ENCODE measurements around the gene PLCH1. TPM values are rescaled to one million over a fixed set of nuclear protein-coding genes. Genes with fewer than 3 reads are reported as not detected.
A peak's percentile ranks its signal among the peaks of the same experiment; 100 is the strongest.

The PLCH1 gene
- total RNA-seq, 1 experiment from 2014 or later: 1.4 TPM

GRCh38 chr3:155744010-155744625, 753 bp downstream of the PLCH1 start:
- no peaks in the 10 kb centered on the region for H3K79me2 ChIP-seq (ENCODE audit: low read depth)
- H3K9me3 ChIP-seq (ENCODE audit: insufficient read depth, low read depth): no peaks in the 10 kb centered on the region
- CTCF ChIA-PET: no interaction called here
- peaks cover 28% of the 10 kb centered on the region for H3K4me1 ChIP-seq (replicated peaks; ENCODE audit: insufficient read depth)
- H4K20me1 ChIP-seq (ENCODE audit: insufficient read depth): no peaks in the 10 kb centered on the region
- H3K4me2 ChIP-seq: peak overlapping the region; percentile 87
- peak overlapping the region; percentile 100 for H2AFZ ChIP-seq
- H3K9me2 ChIP-seq (ENCODE audit: insufficient read depth): no peaks in the 10 kb centered on the region
- no peak for TF ChIP-seq CTCF (conservative IDR thresholded peaks at IDR 0.05)
- TF ChIP-seq EZH2 (IDR thresholded peaks at IDR 0.05; ENCODE audit: low read depth): no peak
- no peaks in the 10 kb centered on the region for H3K27me3 ChIP-seq (ENCODE audit: insufficient read depth, low read depth)
- DNase-seq: peak in 1 of 2 experiments; percentile 56
- no TSS peak for BruUV-seq (replicated peaks)
- H3K36me3 ChIP-seq (ENCODE audit: low read depth): no peaks in the 10 kb centered on the region
- H3K4me3 ChIP-seq: peak overlapping the region; percentile 85
- POLR2A ChIA-PET (ENCODE audit: unreplicated experiment): interaction anchor here (0.5 kb wide), 3 partner anchors 126 to 1068 kb away, joined by 3 to 7 read pairs (median 3); partner anchors contain the start of gene GMPS
- intact Hi-C loops (cut with micrococcal nuclease; ENCODE audit: unreplicated experiment): loop anchor here (2.0 to 10.0 kb wide), 3 partner anchors 61 to 128 kb away; partner anchors contain the start of genes C3orf33, GMPS and SLC33A1
- no peak overlapping the region for H3K27ac ChIP-seq
- peaks cover 7% of the 10 kb centered on the region; the same call in 1 of the 2 replicates for H3F3A ChIP-seq (ENCODE audit: insufficient read depth, low read depth)

GRCh38 chr3:155743606-155744005, 1.3 kb downstream of the PLCH1 start:
- no peaks in the 10 kb centered on the region for H3K9me2 ChIP-seq (ENCODE audit: insufficient read depth)
- H3K4me3 ChIP-seq: peak overlapping the region; percentile 85
- TF ChIP-seq EZH2 (IDR thresholded peaks at IDR 0.05; ENCODE audit: low read depth): no peak
- no peak for TF ChIP-seq CTCF (conservative IDR thresholded peaks at IDR 0.05)
- ChIA-PET CTCF (no interaction called here), POLR2A (ENCODE audit: unreplicated experiment) (interaction anchor here (0.5 kb wide), 2 partner anchors 127 to 1068 kb away, joined by 3 to 7 read pairs; partner anchors contain the start of gene GMPS)
- no peak for DNase-seq
- H4K20me1 ChIP-seq (ENCODE audit: insufficient read depth): no peaks in the 10 kb centered on the region
- no TSS peak for BruUV-seq (replicated peaks)
- H3K27ac ChIP-seq: no peak overlapping the region
- H3K36me3 ChIP-seq (ENCODE audit: low read depth): no peaks in the 10 kb centered on the region
- intact Hi-C loops (cut with micrococcal nuclease; ENCODE audit: unreplicated experiment): loop anchor here (2.0 to 10.0 kb wide), 3 partner anchors 61 to 129 kb away; partner anchors contain the start of genes C3orf33, GMPS and SLC33A1
- peaks cover 23% of the 10 kb centered on the region for H3K4me1 ChIP-seq (replicated peaks; ENCODE audit: insufficient read depth)
- H3K79me2 ChIP-seq (ENCODE audit: low read depth): no peaks in the 10 kb centered on the region
- H2AFZ ChIP-seq: peak overlapping the region; percentile 100
- H3K4me2 ChIP-seq: peak overlapping the region; percentile 87
- H3K27me3 ChIP-seq (ENCODE audit: insufficient read depth, low read depth): no peaks in the 10 kb centered on the region
- no peaks in the 10 kb centered on the region for H3K9me3 ChIP-seq (ENCODE audit: insufficient read depth, low read depth)
- H3F3A ChIP-seq (ENCODE audit: insufficient read depth, low read depth): peaks cover 2% of the 10 kb centered on the region; the same call in 1 of the 2 replicates

- H3K36me3 ChIP-seq (ENCODE audit: low read depth): no peaks in the 10 kb centered on the region
- H3K9me2 ChIP-seq (ENCODE audit: insufficient read depth): no peaks in the 10 kb centered on the region
- ChIA-PET POLR2A (ENCODE audit: unreplicated experiment) (no interaction called here), CTCF (no interaction called here)
- intact Hi-C loops (cut with micrococcal nuclease; ENCODE audit: unreplicated experiment): loop anchor here (5.0 to 10.0 kb wide), 2 partner anchors 62 to 130 kb away; partner anchors contain the start of genes C3orf33 and GMPS
- TF ChIP-seq EZH2 (IDR thresholded peaks at IDR 0.05; ENCODE audit: low read depth): no peak
- TF ChIP-seq CTCF (conservative IDR thresholded peaks at IDR 0.05): no peak
- H3K9me3 ChIP-seq (ENCODE audit: insufficient read depth, low read depth): no peaks in the 10 kb centered on the region
- no peak overlapping the region for H3K4me3 ChIP-seq
- H3K27me3 ChIP-seq (ENCODE audit: insufficient read depth, low read depth): no peaks in the 10 kb centered on the region
- H3K79me2 ChIP-seq (ENCODE audit: low read depth): no peaks in the 10 kb centered on the region
- BruUV-seq (replicated peaks): no TSS peak
- H3K4me2 ChIP-seq: no peak overlapping the region
- no peak overlapping the region for H3K27ac ChIP-seq
- DNase-seq: no peak
- no peaks in the 10 kb centered on the region for H3F3A ChIP-seq (ENCODE audit: insufficient read depth, low read depth)
- H3K4me1 ChIP-seq (replicated peaks; ENCODE audit: insufficient read depth): peaks cover 12% of the 10 kb centered on the region; the same call in 1 of the 2 replicates
- H2AFZ ChIP-seq: no peak overlapping the region
- no peaks in the 10 kb centered on the region for H4K20me1 ChIP-seq (ENCODE audit: insufficient read depth)
These were observed 2.4 kb downstream of the PLCH1 start for GRCh38 chr3:155742349-155742965.
